WTC11 (cell line): ENCODE data around the gene POLR3GL. TPM values are rescaled to one million over a fixed set of nuclear protein-coding genes. Genes with fewer than 3 reads are reported as not detected.
A peak's percentile ranks its signal among the peaks of the same experiment; 100 is the strongest.

Experiments
- ATAC-seq: fragments of 200-7000 bp; cut with Tn5 transposase; 2 replicates; pipeline ENCODE4 v1.10.0; 2021; ENCODE audit warnings: mild to moderate bottlenecking, moderate library complexity
- CTCF ChIA-PET: fragments of 300-600 bp; sonication (Branson Sonifier 250); formaldehyde crosslinking; loops from one replicate; lab custom pipeline; 2021; ENCODE audit warnings: antibody characterized with exemption; lab: Charles Lee
- POLR2A ChIA-PET: fragments of 350-600 bp; sonication (Branson Sonifier 250); formaldehyde crosslinking; loops from one replicate; lab custom pipeline; 2021; ENCODE audit warnings: antibody characterized with exemption; lab: Charles Lee
- DNase-seq: peaks from one replicate; pipeline ENCODE4 v3.0.0; 2021; ENCODE audit warnings: low spot score
- H3K27ac Mint-ChIP-seq: 2 replicates; pipeline ENCODE4 v1.8.0; 2021; ENCODE audit warnings: mixed read lengths
- H3K27me3 Mint-ChIP-seq: 2 replicates; pipeline ENCODE4 v1.8.0; 2021; ENCODE audit warnings: low read depth, mild to moderate bottlenecking, moderate library complexity, mixed read lengths
- H3K36me3 Mint-ChIP-seq: 2 replicates; pipeline ENCODE4 v1.8.0; 2021; ENCODE audit warnings: mixed read lengths
- H3K4me1 Mint-ChIP-seq: 2 replicates; pipeline ENCODE4 v1.8.0; 2022; ENCODE audit warnings: mixed read lengths
- H3K4me3 Mint-ChIP-seq: 2 replicates; pipeline ENCODE4 v1.8.0; 2021; ENCODE audit warnings: mild to moderate bottlenecking, moderate library complexity, mixed read lengths
- H3K9me3 Mint-ChIP-seq: 2 replicates; pipeline ENCODE4 v1.8.0; 2021; ENCODE audit warnings: mixed read lengths
- CBFB ChIP-seq: sonication (generic); formaldehyde crosslinking; IDR thresholded peaks from 2 replicates; pipeline ENCODE4 v1.8.1; 2022; ENCODE audit warnings: mild to moderate bottlenecking, low read depth, missing genetic modification reagents
- CDX4 ChIP-seq: fragments of 250-450 bp; sonication (Bioruptor Pico); IDR thresholded peaks from 2 replicates; pipeline ENCODE4 v1.9.0; 2021; ENCODE audit warnings: moderate library complexity, mild to moderate bottlenecking, inconsistent platforms, borderline replicate concordance
- ELF4 ChIP-seq: sonication (generic); formaldehyde crosslinking; IDR thresholded peaks from 2 replicates; pipeline ENCODE4 v1.8.1; 2022; ENCODE audit warnings: low read depth, mild to moderate bottlenecking, moderate library complexity, missing genetic modification reagents
- ESRRA ChIP-seq: sonication (generic); formaldehyde crosslinking; IDR thresholded peaks from 2 replicates; pipeline ENCODE4 v1.8.1; 2022; ENCODE audit warnings: mild to moderate bottlenecking, missing genetic modification reagents, borderline replicate concordance
- FOXP1 ChIP-seq: sonication (generic); formaldehyde crosslinking; IDR thresholded peaks from 2 replicates; pipeline ENCODE4 v1.8.0; 2022; ENCODE audit warnings: missing genetic modification reagents, mild to moderate bottlenecking, moderate library complexity, borderline replicate concordance
- OVOL2 ChIP-seq: fragments of 250-450 bp; sonication (Bioruptor Pico); IDR thresholded peaks from 2 replicates; pipeline ENCODE4 v1.9.0; 2021; ENCODE audit warnings: mild to moderate bottlenecking, borderline replicate concordance
- RELA ChIP-seq: sonication (generic); formaldehyde crosslinking; IDR thresholded peaks from 2 replicates; pipeline ENCODE4 v1.8.1; 2022; ENCODE audit warnings: missing genetic modification reagents, mild to moderate bottlenecking, borderline replicate concordance
- SMAD3 ChIP-seq: sonication (generic); formaldehyde crosslinking; IDR thresholded peaks from 2 replicates; pipeline ENCODE4 v1.8.0; 2022; ENCODE audit warnings: missing genetic modification reagents, mild to moderate bottlenecking, borderline replicate concordance
- TCF7 ChIP-seq: sonication (generic); formaldehyde crosslinking; IDR thresholded peaks from 2 replicates; pipeline ENCODE4 v1.8.0; 2022; ENCODE audit warnings: mild to moderate bottlenecking, low read depth, missing genetic modification reagents, moderate library complexity
- TEAD1 ChIP-seq: sonication (generic); formaldehyde crosslinking; IDR thresholded peaks from 2 replicates; pipeline ENCODE4 v1.8.0; 2022; ENCODE audit warnings: mild to moderate bottlenecking, missing genetic modification reagents
- ZBTB21 ChIP-seq: sonication (generic); formaldehyde crosslinking; IDR thresholded peaks from 2 replicates; pipeline ENCODE4 v1.8.1; 2023; ENCODE audit warnings: mild to moderate bottlenecking, missing genetic modification reagents, borderline replicate concordance
- ZNF423 ChIP-seq: fragments of 250-450 bp; sonication (Bioruptor Pico); IDR thresholded peaks from 2 replicates; pipeline ENCODE4 v2.1.2; 2022; ENCODE audit warnings: mild to moderate bottlenecking, moderate library complexity
- total RNA-seq: library from RNA; stranded (reverse); gene quantifications from 3 replicates; pipeline ENCODE4 v1.2.3, GENCODE V29; 2021
- TF ChIP-seq, protein P1 (sequence below): sonication (generic); formaldehyde crosslinking; IDR thresholded peaks from 2 replicates; pipeline ENCODE4 v1.8.1; 2022; ENCODE audit warnings: low read depth, mild to moderate bottlenecking, moderate library complexity, missing genetic modification reagents, borderline replicate concordance
- TF ChIP-seq, protein P2 (sequence below): fragments of 250-450 bp; sonication (Bioruptor Pico); IDR thresholded peaks from 2 replicates; pipeline ENCODE4 v1.9.0; 2021; ENCODE audit warnings: mild to moderate bottlenecking, borderline replicate concordance
- TF ChIP-seq, protein P3 (sequence below): sonication (generic); formaldehyde crosslinking; IDR thresholded peaks from 2 replicates; pipeline ENCODE4 v1.8.1; 2023; ENCODE audit warnings: mild to moderate bottlenecking, moderate library complexity, missing genetic modification reagents
- TF ChIP-seq, protein P4 (sequence below): sonication (generic); formaldehyde crosslinking; conservative IDR thresholded peaks from 2 replicates; pipeline ENCODE4 v1.8.1; 2023; ENCODE audit warnings: mild to moderate bottlenecking, low read depth, missing genetic modification reagents, moderate library complexity

POLR3GL gene
- total RNA-seq, 1 experiment from 2014 or later = 3.8 TPM

DNA sequence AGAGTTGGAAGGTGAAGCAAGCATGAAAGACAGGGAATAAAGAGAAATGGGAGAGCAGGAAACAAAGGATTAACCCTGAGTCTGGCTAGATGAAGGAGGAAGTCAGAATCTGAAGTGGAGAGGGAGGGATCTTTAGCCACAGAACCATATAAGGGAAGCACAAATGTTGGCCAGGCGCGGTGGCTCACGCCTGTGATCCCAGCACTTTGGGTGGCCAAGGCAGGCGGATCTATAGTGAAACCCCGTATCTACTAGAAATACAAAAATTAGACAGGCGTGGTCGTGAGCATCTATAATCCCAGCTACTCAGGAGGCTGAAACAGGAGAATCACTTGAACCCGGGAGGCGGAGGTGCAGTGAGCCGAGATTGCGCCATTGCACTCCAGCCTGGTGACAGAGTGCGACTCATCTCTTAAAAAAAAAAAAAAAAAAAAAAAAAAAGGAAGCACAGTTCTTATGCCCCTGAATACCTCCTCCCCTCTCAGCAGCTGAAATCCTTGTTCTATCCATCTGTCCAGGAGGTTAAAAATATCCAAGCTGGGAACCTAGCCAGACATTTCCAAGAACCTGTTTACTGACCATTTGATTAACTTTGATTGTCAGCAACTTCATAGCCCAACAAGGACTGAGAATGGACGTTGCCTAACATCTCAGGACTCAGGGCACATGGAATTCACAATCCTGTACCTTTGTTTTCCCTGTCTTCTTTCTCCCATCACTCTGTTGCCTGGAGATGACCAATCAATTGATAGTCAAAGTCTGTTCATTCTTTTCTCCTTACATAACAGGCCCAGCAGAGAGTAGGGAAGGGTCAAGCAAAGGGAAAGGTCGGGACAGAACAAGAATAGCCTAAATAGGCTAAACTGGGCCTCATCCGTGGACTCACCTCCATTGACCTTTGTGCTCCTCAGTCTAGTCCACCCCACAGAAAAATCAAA lies 21.3 kb downstream of the POLR3GL start:
- peak; percentile 65 for ATAC-seq
- no peak for DNase-seq
- no peak for TF ChIP-seq ESRRA (CRISPR knock-in tag)
- TF ChIP-seq, protein P1, sequence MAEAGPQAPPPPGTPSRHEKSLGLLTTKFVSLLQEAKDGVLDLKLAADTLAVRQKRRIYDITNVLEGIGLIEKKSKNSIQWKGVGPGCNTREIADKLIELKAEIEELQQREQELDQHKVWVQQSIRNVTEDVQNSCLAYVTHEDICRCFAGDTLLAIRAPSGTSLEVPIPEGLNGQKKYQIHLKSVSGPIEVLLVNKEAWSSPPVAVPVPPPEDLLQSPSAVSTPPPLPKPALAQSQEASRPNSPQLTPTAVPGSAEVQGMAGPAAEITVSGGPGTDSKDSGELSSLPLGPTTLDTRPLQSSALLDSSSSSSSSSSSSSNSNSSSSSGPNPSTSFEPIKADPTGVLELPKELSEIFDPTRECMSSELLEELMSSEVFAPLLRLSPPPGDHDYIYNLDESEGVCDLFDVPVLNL = no peak
- no peak for TF ChIP-seq TEAD1 (CRISPR knock-in tag)
- TF ChIP-seq FOXP1 (CRISPR knock-in tag) = no peak
- TF ChIP-seq CBFB (CRISPR knock-in tag) = no peak
- TF ChIP-seq RELA (CRISPR knock-in tag) = no peak
- no peak for TF ChIP-seq SMAD3
- TF ChIP-seq ZNF423 = no peak
- no peak for TF ChIP-seq CDX4 (CRISPR knock-in tag)
- TF ChIP-seq, protein P2, sequence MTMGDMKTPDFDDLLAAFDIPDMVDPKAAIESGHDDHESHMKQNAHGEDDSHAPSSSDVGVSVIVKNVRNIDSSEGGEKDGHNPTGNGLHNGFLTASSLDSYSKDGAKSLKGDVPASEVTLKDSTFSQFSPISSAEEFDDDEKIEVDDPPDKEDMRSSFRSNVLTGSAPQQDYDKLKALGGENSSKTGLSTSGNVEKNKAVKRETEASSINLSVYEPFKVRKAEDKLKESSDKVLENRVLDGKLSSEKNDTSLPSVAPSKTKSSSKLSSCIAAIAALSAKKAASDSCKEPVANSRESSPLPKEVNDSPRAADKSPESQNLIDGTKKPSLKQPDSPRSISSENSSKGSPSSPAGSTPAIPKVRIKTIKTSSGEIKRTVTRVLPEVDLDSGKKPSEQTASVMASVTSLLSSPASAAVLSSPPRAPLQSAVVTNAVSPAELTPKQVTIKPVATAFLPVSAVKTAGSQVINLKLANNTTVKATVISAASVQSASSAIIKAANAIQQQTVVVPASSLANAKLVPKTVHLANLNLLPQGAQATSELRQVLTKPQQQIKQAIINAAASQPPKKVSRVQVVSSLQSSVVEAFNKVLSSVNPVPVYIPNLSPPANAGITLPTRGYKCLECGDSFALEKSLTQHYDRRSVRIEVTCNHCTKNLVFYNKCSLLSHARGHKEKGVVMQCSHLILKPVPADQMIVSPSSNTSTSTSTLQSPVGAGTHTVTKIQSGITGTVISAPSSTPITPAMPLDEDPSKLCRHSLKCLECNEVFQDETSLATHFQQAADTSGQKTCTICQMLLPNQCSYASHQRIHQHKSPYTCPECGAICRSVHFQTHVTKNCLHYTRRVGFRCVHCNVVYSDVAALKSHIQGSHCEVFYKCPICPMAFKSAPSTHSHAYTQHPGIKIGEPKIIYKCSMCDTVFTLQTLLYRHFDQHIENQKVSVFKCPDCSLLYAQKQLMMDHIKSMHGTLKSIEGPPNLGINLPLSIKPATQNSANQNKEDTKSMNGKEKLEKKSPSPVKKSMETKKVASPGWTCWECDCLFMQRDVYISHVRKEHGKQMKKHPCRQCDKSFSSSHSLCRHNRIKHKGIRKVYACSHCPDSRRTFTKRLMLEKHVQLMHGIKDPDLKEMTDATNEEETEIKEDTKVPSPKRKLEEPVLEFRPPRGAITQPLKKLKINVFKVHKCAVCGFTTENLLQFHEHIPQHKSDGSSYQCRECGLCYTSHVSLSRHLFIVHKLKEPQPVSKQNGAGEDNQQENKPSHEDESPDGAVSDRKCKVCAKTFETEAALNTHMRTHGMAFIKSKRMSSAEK (CRISPR knock-in tag) = no peak
- TF ChIP-seq OVOL2 (CRISPR knock-in tag) = no peak
- no peak for TF ChIP-seq ZBTB21 (CRISPR knock-in tag)
- TF ChIP-seq ELF4 (CRISPR knock-in tag) = no peak
- TF ChIP-seq, protein P3, sequence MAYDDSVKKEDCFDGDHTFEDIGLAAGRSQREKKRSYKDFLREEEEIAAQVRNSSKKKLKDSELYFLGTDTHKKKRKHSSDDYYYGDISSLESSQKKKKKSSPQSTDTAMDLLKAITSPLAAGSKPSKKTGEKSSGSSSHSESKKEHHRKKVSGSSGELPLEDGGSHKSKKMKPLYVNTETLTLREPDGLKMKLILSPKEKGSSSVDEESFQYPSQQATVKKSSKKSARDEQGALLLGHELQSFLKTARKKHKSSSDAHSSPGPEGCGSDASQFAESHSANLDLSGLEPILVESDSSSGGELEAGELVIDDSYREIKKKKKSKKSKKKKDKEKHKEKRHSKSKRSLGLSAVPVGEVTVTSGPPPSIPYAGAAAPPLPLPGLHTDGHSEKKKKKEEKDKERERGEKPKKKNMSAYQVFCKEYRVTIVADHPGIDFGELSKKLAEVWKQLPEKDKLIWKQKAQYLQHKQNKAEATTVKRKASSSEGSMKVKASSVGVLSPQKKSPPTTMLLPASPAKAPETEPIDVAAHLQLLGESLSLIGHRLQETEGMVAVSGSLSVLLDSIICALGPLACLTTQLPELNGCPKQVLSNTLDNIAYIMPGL (CRISPR knock-in tag) = no peak
- no peak for TF ChIP-seq TCF7 (CRISPR knock-in tag)
- ChIA-PET POLR2A (no interaction called here), CTCF (interaction anchor here (1.9 kb wide), 1 partner anchor 22 kb away, joined by 8 read pairs; no protein-coding TSS in a partner anchor)
- Mint-ChIP-seq H3K27me3 (no peaks in the 10 kb centered on the region; the same call in none of the 2 replicates), H3K4me1 (peaks cover 38% of the 10 kb centered on the region), H3K4me3 (no peak overlapping the region), H3K36me3 (no peaks in the 10 kb centered on the region), H3K27ac (peak overlapping the region; percentile 68; the same call in 1 of the 2 replicates), H3K9me3 (no peaks in the 10 kb centered on the region)

DNA sequence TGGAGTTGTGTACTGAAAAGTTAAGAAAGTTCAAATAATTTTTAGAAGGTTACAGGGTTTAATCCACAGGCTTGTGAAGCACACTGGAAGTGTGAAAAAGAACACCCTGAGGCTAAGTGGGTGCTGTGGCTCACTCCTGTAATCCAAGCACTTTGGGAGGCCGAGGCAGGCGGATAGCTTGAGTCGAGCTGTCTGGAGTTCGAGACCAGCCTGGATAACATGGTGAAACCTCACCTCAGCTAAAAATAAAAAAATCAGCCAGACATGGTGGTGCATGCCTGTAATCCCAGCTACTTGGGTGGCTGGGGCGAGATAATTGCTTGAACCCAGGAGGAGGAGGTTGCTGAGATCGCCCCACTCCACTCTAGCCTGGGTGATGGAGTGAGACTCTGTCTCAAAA lies 22.1 kb downstream of the POLR3GL start:
- peaks cover 46% of the 10 kb centered on the region for H3K4me1 Mint-ChIP-seq
- ATAC-seq = no peak
- no peaks in the 10 kb centered on the region; the same call in none of the 2 replicates for H3K27me3 Mint-ChIP-seq
- H3K9me3 Mint-ChIP-seq = no peaks in the 10 kb centered on the region
- DNase-seq = no peak
- POLR2A ChIA-PET = no interaction called here
- CTCF ChIA-PET = interaction anchor here (0.6 to 4.8 kb wide), 2 partner anchors 20 to 123 kb away, joined by 3 to 28 read pairs; no protein-coding TSS in a partner anchor
- no peak overlapping the region for H3K4me3 Mint-ChIP-seq
- no peaks in the 10 kb centered on the region for H3K36me3 Mint-ChIP-seq
- H3K27ac Mint-ChIP-seq = no peak overlapping the region
- TF ChIP-seq, protein P4, sequence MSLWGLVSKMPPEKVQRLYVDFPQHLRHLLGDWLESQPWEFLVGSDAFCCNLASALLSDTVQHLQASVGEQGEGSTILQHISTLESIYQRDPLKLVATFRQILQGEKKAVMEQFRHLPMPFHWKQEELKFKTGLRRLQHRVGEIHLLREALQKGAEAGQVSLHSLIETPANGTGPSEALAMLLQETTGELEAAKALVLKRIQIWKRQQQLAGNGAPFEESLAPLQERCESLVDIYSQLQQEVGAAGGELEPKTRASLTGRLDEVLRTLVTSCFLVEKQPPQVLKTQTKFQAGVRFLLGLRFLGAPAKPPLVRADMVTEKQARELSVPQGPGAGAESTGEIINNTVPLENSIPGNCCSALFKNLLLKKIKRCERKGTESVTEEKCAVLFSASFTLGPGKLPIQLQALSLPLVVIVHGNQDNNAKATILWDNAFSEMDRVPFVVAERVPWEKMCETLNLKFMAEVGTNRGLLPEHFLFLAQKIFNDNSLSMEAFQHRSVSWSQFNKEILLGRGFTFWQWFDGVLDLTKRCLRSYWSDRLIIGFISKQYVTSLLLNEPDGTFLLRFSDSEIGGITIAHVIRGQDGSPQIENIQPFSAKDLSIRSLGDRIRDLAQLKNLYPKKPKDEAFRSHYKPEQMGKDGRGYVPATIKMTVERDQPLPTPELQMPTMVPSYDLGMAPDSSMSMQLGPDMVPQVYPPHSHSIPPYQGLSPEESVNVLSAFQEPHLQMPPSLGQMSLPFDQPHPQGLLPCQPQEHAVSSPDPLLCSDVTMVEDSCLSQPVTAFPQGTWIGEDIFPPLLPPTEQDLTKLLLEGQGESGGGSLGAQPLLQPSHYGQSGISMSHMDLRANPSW (CRISPR knock-in tag) = no peak
- TF ChIP-seq ESRRA (CRISPR knock-in tag) = no peak
- TF ChIP-seq, protein P3 (CRISPR knock-in tag) = no peak
